ENCODE measurements around the gene COMMD9. TPM values are rescaled to one million over a fixed set of nuclear protein-coding genes. Genes with fewer than 3 reads are reported as not detected.

COMMD9 gene
- total and polyA plus RNA-seq, 8 donors = 16.5 to 47.6 (median 29.1) TPM

DNA sequence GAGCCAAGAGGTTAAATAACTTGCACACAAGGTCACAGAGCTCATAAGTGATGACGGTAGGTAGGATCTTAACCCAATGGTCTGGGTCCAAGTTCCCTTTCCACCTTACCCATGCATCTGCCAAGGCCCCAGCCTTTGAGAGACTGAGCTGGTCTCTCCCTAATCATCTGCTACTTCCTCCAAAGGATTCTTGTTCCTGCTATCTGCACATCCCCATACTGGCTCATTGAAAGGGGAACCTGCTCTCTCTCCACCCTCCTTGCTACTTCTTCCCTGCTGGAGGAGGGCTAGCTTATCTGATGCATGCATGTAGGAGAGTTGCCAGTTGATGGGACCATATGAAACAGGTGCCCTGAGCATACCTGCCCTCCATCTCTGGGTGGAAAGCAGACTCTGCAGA lies 47.7 kb downstream of the COMMD9 start:
- no peaks in the 10 kb centered on the region for H3K4me1 ChIP-seq
- 47 to 53% methylated on average over 1 of the region's 1 CpG for WGBS, 2 donors
- no peak overlapping the region for H3K27ac ChIP-seq
- H3K9me3 ChIP-seq = no peaks in the 10 kb centered on the region
- FAIRE-seq = no peak
- no peaks in the 10 kb centered on the region for H3K36me3 ChIP-seq
- no peak for ATAC-seq
- no peak for DNase-seq
- intact Hi-C loops (cut with DNase I) = no loop called here
- TF ChIP-seq, protein P1, sequence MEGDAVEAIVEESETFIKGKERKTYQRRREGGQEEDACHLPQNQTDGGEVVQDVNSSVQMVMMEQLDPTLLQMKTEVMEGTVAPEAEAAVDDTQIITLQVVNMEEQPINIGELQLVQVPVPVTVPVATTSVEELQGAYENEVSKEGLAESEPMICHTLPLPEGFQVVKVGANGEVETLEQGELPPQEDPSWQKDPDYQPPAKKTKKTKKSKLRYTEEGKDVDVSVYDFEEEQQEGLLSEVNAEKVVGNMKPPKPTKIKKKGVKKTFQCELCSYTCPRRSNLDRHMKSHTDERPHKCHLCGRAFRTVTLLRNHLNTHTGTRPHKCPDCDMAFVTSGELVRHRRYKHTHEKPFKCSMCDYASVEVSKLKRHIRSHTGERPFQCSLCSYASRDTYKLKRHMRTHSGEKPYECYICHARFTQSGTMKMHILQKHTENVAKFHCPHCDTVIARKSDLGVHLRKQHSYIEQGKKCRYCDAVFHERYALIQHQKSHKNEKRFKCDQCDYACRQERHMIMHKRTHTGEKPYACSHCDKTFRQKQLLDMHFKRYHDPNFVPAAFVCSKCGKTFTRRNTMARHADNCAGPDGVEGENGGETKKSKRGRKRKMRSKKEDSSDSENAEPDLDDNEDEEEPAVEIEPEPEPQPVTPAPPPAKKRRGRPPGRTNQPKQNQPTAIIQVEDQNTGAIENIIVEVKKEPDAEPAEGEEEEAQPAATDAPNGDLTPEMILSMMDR (IDR thresholded peaks at IDR 0.05) = no peak
- H3K4me3 ChIP-seq = no peak overlapping the region
- H3K27me3 ChIP-seq = no peaks in the 10 kb centered on the region

GRCh38 chr11:36240801-36241200 lies 48.4 kb downstream of the COMMD9 start:
- Histone ChIP-seq H3K27ac (no peak overlapping the region), H3K4me3 (no peak overlapping the region), H3K9me3 (no peaks in the 10 kb centered on the region), H3K27me3 (no peaks in the 10 kb centered on the region), H3K4me1 (no peaks in the 10 kb centered on the region), H3K36me3 (no peaks in the 10 kb centered on the region)
- no peak for DNase-seq
- ATAC-seq = no peak
- TF ChIP-seq, protein P1 (IDR thresholded peaks at IDR 0.05) = no peak
- WGBS, 2 donors = 90 to 93% methylated on average over 4 of the region's 4 CpGs
- intact Hi-C loops (cut with DNase I) = no loop called here
- FAIRE-seq = no peak

DNA sequence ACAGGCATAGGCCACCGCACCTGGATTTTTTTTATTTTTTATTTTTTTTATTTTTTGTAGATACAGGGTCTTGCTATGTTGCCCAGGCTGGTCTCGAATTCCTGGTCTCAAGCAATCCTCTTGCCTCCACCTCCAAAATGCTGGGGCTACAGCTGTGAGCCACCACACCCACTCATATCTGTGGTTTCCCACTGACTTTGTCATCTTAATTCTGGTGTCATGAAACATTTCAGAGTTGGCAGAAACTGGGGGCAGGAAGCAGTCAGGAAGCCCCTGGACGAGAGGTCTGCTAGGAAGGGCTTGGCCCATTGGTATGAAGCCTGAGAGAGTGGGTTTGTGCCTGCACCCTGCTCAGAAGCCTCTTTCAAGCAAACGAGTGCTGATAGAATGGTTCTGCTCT lies 49.1 kb downstream of the COMMD9 start:
- 72 to 90% methylated on average over 4 of the region's 4 CpGs for WGBS, 2 donors
- FAIRE-seq = no peak
- no peak overlapping the region for H3K27ac ChIP-seq

GRCh38 chr11:36239636-36240035 lies 49.6 kb downstream of the COMMD9 start:
- no peaks in the 10 kb centered on the region for H3K9me3 ChIP-seq
- intact Hi-C loops (cut with DNase I) = no loop called here
- H3K27me3 ChIP-seq = no peaks in the 10 kb centered on the region
- DNase-seq (no peak), FAIRE-seq (no peak), ATAC-seq (no peak)
- H3K36me3 ChIP-seq = no peaks in the 10 kb centered on the region
- no peaks in the 10 kb centered on the region for H3K4me1 ChIP-seq
- no peak overlapping the region for H3K27ac ChIP-seq
- TF ChIP-seq, protein P1 (IDR thresholded peaks at IDR 0.05) = no peak
- no peak overlapping the region for H3K4me3 ChIP-seq
- WGBS, 2 donors = 87 to 93% methylated on average over 3 of the region's 3 CpGs

More for the DNA sequence above, 49.1 kb downstream of the COMMD9 start:
- TF ChIP-seq, protein P1 (IDR thresholded peaks at IDR 0.05) = no peak
- ATAC-seq = no peak
- H3K9me3 ChIP-seq = no peaks in the 10 kb centered on the region
- H3K27me3 ChIP-seq = no peaks in the 10 kb centered on the region
- no peak overlapping the region for H3K4me3 ChIP-seq
- no peak for DNase-seq
- no peaks in the 10 kb centered on the region for H3K4me1 ChIP-seq
- intact Hi-C loops (cut with DNase I) = no loop called here
- H3K36me3 ChIP-seq = no peaks in the 10 kb centered on the region

DNA sequence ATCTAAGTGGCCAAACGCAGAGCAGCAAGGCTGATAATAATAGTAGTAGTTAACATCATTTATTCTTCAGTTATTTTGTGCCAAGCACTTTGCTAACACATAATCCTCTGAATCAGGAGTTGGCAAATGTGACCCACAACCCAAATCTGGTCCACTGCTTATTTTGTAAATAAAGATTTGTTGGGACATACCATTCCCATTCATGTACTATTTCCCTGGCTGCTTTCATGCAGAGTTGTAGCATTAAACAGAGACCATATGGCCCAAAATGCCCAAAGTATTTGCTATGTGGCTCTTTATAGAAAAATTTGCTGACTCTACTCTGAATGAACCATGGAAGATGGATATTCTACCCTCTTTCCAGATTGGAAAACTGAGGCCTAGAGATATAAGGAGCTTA lies 50.3 kb downstream of the COMMD9 start:
- 77 to 88% methylated on average over 1 of the region's 1 CpG for WGBS, 2 donors
- Histone ChIP-seq H3K4me3 (no peak overlapping the region), H3K27ac (no peak overlapping the region), H3K4me1 (no peaks in the 10 kb centered on the region), H3K27me3 (no peaks in the 10 kb centered on the region), H3K9me3 (no peaks in the 10 kb centered on the region), H3K36me3 (no peaks in the 10 kb centered on the region)
- TF ChIP-seq, protein P1 (IDR thresholded peaks at IDR 0.05) = no peak
- ATAC-seq (no peak), DNase-seq (no peak), FAIRE-seq (no peak)
- intact Hi-C loops (cut with DNase I) = no loop called here
